ENCODE measurements around the gene TEX38. TPM values are rescaled to one million over a fixed set of nuclear protein-coding genes. Genes with fewer than 3 reads are reported as not detected.

Gene TEX38
- total and polyA plus RNA-seq, 3 donors from 2014 or later = 150 to 432 (median 362) TPM

GRCh38 chr1:46630719-46631118 is 40.9 kb upstream of the TEX38 start:
- intact Hi-C loops (cut with DNase I; ENCODE audit: low total_unique reads) = no loop called here

GRCh38 chr1:46635205-46635604 is 36.4 kb upstream of the TEX38 start:
- no peak for DNase-seq
- Histone ChIP-seq H3K27me3 (no peaks in the 10 kb centered on the region), H3K36me3 (ENCODE audit: low read depth, missing control alignments) (no peaks in the 10 kb centered on the region), H3K27ac (no peak overlapping the region), H3K9me3 (no peaks in the 10 kb centered on the region), H3K4me3 (no peak overlapping the region), H3K4me1 (no peaks in the 10 kb centered on the region)
- TF ChIP-seq, protein P1, sequence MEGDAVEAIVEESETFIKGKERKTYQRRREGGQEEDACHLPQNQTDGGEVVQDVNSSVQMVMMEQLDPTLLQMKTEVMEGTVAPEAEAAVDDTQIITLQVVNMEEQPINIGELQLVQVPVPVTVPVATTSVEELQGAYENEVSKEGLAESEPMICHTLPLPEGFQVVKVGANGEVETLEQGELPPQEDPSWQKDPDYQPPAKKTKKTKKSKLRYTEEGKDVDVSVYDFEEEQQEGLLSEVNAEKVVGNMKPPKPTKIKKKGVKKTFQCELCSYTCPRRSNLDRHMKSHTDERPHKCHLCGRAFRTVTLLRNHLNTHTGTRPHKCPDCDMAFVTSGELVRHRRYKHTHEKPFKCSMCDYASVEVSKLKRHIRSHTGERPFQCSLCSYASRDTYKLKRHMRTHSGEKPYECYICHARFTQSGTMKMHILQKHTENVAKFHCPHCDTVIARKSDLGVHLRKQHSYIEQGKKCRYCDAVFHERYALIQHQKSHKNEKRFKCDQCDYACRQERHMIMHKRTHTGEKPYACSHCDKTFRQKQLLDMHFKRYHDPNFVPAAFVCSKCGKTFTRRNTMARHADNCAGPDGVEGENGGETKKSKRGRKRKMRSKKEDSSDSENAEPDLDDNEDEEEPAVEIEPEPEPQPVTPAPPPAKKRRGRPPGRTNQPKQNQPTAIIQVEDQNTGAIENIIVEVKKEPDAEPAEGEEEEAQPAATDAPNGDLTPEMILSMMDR (IDR thresholded peaks at IDR 0.05) = no peak
- WGBS, 2 donors = 94% methylated on average over 2 of the region's 2 CpGs
- intact Hi-C loops (cut with DNase I; ENCODE audit: low total_unique reads) = no loop called here

More at GRCh38 chr1:46630719-46631118, 40.9 kb upstream of the TEX38 start:
- Histone ChIP-seq H3K27ac (no peak overlapping the region), H3K4me3 (no peak overlapping the region), H3K9me3 (no peaks in the 10 kb centered on the region), H3K27me3 (no peaks in the 10 kb centered on the region), H3K36me3 (ENCODE audit: low read depth, missing control alignments) (no peaks in the 10 kb centered on the region), H3K4me1 (no peaks in the 10 kb centered on the region)
- 82 to 91% methylated on average over 2 of the region's 2 CpGs for WGBS, 2 donors
- TF ChIP-seq, protein P1 (IDR thresholded peaks at IDR 0.05) = no peak
- no peak for TF ChIP-seq POLR2A (IDR thresholded peaks at IDR 0.05)
- no peak for DNase-seq

DNA sequence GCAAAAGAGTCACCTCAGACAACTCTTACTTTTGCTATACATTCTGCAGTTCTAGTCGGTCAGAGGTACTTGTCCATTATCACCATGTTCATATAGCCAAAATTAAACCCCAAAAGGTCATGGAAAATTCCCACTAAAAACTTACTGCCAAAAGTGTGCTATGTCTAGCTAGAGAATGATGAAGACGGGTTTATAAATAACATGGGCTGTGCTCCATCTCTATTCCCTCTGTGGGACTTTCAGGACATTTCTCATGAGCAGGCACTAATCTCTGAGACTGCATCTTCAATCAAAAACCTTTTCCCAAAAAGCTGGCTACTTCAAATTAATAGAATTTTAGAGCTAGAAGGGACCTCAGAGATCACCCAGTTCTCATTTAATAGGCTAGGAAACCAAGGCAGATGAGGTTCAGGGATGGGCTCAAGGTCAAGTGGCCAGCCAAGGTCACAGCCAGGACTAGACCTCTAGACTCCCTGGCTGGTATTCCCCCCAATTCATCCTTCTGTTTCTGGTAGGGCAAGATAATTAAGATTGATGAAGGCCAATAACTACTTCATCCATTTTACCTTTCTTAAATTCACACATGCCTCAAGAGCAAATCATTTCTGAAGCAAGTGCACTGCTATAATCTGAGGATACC is 34.1 kb upstream of the TEX38 start:
- Histone ChIP-seq H3K27me3 (no peaks in the 10 kb centered on the region), H3K9me3 (no peaks in the 10 kb centered on the region), H3K4me1 (no peaks in the 10 kb centered on the region), H3K36me3 (ENCODE audit: low read depth, missing control alignments) (no peaks in the 10 kb centered on the region), H3K27ac (no peak overlapping the region), H3K4me3 (no peak overlapping the region)
- 24 to 31% methylated on average over 2 of the region's 2 CpGs for WGBS, 2 donors
- TF ChIP-seq, protein P1 (IDR thresholded peaks at IDR 0.05) = no peak
- TF ChIP-seq POLR2A (IDR thresholded peaks at IDR 0.05) = no peak
- DNase-seq = no peak
- intact Hi-C loops (cut with DNase I; ENCODE audit: low total_unique reads) = no loop called here

DNA sequence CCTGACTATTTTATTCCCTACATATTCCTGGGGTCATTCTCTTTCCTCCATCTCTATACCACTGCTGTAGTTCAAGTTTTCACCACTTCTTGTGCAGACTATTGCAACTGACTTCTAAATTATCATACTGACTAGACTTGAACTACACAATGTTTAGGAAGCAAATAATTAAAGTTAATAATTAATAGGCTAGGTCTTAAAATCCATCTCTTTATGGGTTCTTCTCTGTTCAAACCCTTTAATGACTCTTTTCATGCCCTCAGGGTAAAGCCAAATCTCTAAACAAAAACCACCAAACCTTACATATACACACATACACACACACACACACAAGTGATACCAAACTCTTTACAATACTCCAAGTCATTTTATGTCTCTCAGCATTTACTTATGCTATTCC is 32.7 kb upstream of the TEX38 start:
- Histone ChIP-seq H3K4me1 (no peaks in the 10 kb centered on the region), H3K27me3 (no peaks in the 10 kb centered on the region), H3K9me3 (no peaks in the 10 kb centered on the region), H3K27ac (no peak overlapping the region), H3K4me3 (no peak overlapping the region), H3K36me3 (ENCODE audit: low read depth, missing control alignments) (no peaks in the 10 kb centered on the region)
- DNase-seq = no peak
- TF ChIP-seq POLR2A (IDR thresholded peaks at IDR 0.05) = no peak
- TF ChIP-seq, protein P1 (IDR thresholded peaks at IDR 0.05) = no peak
- intact Hi-C loops (cut with DNase I; ENCODE audit: low total_unique reads) = no loop called here

DNA sequence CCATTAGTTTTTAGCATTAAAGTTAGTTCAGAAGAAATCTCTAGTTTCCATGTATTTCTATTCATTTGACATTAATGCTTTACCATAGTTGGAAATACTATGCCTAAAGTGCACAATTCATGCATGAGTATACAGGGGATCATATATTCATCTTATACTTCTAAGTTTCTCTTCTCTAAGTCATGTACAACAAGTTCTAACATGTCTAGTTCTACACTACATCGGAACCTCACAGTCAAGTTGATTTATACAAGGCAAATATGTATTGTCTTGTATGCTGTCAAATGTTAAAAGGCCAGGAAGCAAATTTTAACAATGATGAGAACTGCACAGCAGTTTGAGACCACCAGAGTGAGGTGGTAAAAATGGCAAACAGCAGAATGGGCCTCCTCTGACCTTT is 32.1 kb upstream of the TEX38 start:
- H3K27me3 ChIP-seq = no peaks in the 10 kb centered on the region
- no peak for DNase-seq
- no peak overlapping the region for H3K4me3 ChIP-seq
- intact Hi-C loops (cut with DNase I; ENCODE audit: low total_unique reads) = no loop called here
- H3K36me3 ChIP-seq (ENCODE audit: low read depth, missing control alignments) = no peaks in the 10 kb centered on the region
- no peak for TF ChIP-seq POLR2A (IDR thresholded peaks at IDR 0.05)
- TF ChIP-seq, protein P1 (IDR thresholded peaks at IDR 0.05) = no peak
- H3K9me3 ChIP-seq = no peaks in the 10 kb centered on the region
- no peak overlapping the region for H3K27ac ChIP-seq
- no peaks in the 10 kb centered on the region for H3K4me1 ChIP-seq
- 88 to 89% methylated on average over 1 of the region's 1 CpG for WGBS, 2 donors
